HFF-Myc (cell line): ENCODE measurements around the gene COL18A1.

Experiments
- DNase-seq: peaks from one replicate; pipeline ENCODE4 v3.0.0-alpha.2; 2011; ENCODE audit warnings: low read depth; ENCODE audit errors: extremely low read depth
- H3K4me3 ChIP-seq: replicated peaks from 2 replicates; pipeline ENCODE4 v1.5.1; 2011; ENCODE audit warnings: low read depth, mild to moderate bottlenecking, control low read depth, low read length
- CTCF ChIP-seq: IDR thresholded peaks from 2 replicates; pipeline ENCODE4 v1.5.1; 2012; ENCODE audit warnings: mild to moderate bottlenecking, low read depth, low read length, control low read depth; ENCODE audit errors: missing control alignments

COL18A1 gene

DNA sequence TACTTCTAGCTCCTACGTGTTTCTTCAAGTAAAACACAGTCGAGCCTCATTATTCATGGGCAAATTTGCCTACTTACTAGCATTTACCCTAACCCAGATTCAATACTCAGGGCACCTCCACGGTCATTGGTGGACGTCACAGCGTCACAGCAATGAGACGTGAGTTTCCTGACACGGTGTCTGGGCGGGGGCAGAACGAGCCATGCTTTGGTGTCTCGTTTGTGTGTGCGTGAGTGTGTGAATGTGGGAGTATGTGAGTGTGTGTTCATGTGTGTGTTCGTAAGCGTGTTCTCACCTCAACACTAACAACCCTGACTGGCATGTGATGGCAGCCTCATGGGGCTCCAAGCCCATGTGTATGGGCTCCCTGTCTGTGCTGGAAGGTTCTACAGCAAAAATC lies 17.5 kb upstream of the COL18A1 start:
- 0 out of 2 replicates have a peak overlapping the region, but pooled peaks have one; percentile 6 for H3K4me3 ChIP-seq
- DNase-seq: no peak
- no peak for TF ChIP-seq CTCF

GRCh38 chr21:45388011-45388521 lies 16.9 kb upstream of the COL18A1 start:
- H3K4me3 ChIP-seq: no peak overlapping the region
- DNase-seq: no peak
- no peak for TF ChIP-seq CTCF

- DNase-seq: no peak
- TF ChIP-seq CTCF: no peak
- no peak overlapping the region for H3K4me3 ChIP-seq
Measured at GRCh38 chr21:45388611-45389296, 16.2 kb upstream of the COL18A1 start.

- no peak for DNase-seq
Measured at GRCh38 chr21:45390121-45390751, 14.7 kb upstream of the COL18A1 start.

DNA sequence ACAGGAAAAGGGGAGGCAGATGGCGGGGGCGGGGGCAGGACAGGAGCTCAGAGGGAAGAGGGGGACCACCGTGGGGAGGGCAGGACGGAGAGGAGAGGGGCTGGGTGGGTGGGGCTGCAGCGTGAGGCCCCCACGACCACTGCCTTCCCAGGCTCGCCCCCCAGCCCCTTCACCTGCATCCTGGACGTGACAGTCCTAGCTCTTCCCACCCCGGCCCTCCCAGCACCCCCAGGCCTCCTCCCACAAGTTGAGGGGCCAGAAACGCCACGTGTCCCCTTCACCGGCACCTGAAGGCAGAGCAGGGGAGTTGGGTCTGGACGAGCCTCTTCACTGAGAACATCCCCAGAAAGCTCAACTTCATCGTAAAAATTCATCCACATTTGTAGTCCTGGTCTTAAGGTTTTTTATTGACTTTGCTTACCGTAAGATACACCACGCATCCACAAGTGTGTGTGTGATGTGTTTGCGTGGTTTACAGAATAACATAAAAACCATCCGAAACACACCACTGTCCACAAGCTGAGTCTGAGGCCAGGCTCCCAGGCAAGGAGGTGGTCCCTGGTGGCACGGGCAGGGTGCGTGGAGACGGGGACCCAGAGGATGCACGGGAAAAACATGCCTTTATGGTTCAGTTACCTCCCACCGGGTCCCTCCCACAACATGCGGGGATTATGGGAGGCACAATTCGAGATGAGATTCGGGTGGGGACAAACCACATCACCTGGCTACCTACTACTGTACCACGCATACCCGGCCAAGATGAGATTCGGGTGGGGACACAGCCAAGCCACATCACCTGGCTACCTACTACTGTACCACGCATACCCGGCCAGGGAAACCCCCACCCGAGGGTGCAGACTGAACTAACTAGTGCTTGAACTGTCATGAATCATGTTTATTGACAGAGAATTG lies 13.9 kb upstream of the COL18A1 start:
- no peak for DNase-seq
- H3K4me3 ChIP-seq: no peak overlapping the region
- no peak for TF ChIP-seq CTCF

More at GRCh38 chr21:45390121-45390751, 14.7 kb upstream of the COL18A1 start:
- TF ChIP-seq CTCF: no peak
- no peak overlapping the region for H3K4me3 ChIP-seq

DNA sequence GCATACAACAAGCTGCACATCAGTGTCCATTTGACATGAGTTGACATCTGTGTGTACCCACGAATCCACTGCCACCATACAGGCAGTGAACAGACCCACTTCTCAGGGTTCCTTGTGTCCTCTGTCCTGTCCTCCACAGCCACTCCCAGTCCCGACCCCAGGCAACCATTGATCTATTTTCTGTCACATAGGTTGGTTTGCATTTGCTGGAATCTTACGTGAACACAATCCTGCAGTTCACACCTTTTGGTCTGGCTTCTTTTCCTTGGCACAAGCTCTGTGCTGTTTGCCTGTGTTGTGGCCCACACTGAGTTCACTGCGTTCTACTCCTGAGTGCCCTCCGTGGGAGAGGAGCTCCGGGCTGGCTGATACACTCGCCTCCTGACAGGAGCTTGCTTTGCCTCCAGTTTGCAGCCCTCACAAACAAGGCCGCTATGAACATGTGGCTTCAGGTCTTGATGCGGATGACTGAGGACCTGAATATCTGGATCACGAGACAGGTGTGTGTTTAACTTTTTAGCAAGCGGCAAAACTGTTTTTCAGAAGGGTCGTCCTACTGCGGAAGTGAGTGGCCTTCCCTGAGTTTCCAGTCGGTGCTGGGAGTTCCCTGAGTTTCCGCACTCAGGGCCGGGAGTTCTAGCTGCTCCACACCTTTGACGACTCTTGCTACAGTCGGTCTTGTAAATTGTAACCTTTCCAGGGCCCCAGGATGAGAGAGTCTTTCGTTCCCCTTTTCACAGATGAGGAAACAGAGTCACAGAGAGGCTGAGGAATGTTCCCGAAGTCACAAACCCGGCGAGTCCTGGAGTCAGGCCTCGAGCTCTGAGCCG lies 13.0 kb upstream of the COL18A1 start:
- no peak overlapping the region for H3K4me3 ChIP-seq
- TF ChIP-seq CTCF: no peak
- no peak for DNase-seq
